Measurements from ENCODE around the gene CD3G.
"Not testable (repeated sequence)": the region's sequence is repeated elsewhere in the genome, so short reads cannot be mapped to it uniquely, and the experiment has no call there.

The CD3G gene

DNA sequence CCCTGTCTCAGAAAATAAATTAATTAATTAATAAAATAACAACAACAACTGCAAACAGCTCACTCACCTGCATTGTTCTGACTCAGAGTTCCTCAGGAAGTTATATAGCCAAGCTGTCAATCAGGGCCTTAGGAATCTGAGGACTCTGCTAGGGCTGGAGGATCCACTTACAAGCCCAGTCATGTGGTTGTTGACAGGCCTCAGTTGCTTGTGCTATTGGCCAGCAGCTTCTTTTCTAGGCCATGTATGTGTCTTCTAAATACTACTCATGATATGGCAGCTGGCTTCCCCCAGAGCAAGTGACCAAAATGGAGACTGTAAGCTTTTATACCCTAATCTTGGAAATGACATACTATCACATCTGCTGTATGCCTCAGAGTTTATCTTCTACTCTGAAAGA, 36.4 kb downstream of the CD3G start:
- DNase-seq: no peak

DNA sequence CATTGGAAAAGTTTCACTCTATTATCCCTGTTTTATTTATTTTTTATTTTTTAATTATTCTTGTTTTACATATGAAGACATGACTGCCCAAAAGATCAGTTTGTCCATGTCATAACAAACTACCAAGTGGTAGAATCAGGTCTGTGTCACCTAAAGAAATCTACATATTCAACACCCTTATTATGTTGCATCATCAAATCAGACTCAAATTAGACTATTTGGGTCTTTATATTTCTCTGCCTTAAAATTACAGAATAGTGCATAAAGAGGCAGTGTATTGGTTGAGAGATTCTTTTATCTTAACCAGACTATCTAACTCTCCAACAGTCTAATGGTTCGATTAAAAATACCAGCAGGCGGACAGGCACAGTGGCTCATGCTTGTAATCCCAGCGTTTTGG, 38.8 kb downstream of the CD3G start:
- DNase-seq: no peak

DNA sequence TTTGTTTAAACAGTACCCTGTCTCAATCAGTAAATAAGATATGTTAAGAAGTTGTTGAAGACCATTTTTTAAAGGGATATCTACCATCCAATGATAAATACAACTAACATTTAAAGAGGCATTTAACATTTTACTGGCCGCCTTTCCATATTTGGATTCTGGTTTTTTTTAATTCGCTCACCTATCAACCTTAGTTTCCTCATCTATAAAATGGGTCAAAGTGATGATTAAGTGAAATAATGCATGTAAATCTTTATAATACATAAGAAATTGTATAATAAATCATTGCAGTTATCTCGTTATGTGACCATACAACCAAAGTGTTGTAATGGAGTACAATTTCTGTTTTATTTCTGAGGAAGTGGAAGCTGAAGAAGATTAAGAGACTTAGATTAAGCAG, 39.5 kb downstream of the CD3G start:
- no peak for DNase-seq

DNA sequence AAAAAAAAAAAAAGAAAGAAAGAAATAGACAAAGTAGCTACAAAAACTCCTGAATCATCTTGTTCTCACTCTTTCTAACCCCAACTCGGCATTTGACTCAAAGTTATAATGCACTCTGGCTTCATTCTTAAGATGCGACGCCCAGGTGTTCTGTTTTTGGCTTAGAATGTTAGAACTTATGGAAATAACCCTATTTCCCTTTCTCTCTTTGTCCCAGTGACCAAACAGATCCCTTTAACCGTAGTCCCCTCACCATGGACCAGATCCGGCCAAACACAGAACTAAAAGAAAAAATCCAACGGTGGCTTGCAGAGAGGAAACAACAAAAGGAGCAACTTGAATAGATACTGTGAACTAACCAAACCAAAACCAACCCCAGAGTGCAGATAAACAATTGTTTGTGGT, 52.0 kb downstream of the CD3G start:
- no peak for DNase-seq

DNA sequence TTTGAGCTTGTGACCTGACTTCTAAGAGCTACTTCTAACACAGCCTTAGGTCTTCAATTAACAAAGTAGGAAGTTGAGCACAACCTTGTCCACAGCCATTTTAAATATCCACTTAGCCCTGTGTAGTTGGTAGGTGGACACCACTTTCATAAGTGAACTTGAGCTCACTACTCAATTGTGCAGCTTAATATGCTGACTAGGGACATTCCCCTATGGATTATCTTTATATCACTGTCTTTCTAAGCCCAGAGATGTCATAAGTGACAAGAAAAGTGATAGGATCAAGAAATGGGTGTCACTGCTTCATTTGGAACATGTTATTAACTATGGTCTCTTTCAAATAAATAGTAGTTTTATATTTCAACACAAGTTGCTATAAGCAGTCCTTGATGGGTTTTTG, 53.3 kb downstream of the CD3G start:
- DNase-seq: no peak

DNA sequence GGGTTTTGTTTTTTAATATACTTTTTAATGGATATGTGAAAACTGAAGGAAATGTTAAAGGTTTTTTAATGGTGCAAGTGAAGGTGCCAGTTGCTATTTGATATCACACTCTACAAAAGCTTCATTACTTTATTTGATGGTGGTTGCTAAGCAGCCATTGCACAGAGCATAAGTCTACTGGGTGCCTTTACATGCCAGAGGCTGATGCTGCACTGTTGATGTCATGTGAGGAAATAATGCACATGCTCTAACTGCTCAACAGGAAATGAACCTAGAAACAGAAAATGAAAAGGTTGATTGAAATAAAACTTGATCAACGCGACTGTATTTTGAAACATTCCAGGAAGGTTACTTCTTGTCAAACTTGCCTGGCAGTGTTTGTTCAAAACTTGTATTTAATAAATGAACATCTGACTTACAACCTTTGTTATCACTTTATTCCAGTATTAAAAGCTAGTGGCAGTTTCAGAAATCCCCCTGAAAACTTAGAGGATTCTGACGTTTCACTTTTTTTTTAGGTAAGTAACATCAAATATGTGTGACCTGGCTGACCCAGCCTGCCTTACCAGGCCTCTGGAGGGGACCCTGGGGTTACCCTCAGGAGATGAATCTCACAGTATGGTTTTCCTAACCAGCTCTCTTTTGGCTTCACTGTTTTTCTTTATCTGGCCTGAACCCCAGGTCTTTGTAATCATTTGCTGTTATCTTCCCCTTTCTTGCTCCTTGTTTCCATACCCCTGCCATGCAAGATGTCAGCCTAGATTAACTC, 54.8 kb downstream of the CD3G start:
- DNase-seq: no peak

DNA sequence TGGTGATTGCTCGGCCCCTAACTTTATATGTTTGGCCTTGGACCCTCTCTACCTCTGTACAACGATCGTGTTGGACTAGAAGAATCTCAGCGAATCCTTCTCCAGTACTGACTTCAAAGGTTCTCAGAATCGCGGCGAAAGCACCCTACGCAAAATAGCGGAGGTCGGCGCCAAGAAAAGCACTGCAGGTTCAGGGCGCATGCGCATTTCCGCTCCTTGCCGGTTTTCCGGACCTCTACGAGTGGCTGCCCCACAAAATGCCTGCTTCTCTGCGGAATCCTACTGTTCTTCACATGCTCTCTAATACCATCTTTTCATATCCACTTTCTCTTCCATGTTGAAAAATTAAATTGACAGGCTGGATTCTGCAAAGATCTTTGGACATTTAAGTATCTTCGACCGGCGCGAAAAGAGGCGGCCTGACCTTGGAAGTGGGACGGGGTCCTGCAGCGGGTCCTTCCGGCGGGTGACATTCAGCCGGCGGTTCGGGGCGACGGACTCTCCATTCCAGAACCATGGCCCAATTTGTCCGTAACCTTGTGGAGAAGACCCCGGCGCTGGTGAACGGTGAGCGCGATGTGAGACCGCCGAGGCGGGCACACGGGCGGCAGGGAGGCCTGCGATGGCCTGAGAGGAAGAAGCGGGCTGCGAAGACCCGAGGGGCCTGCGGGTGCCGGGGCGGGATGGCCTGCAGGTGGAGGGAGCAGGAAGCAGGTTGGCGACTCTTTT, 57.2 kb downstream of the CD3G start, which contains the start of gene ATP5MG:
Gene ATP5MG, plus strand, starts transcription at position 456 of the 729 bp plus-strand sequence. Its CDS starts 60 bp downstream, at position 516.
- DNase-seq: peak; percentile 83

DNA sequence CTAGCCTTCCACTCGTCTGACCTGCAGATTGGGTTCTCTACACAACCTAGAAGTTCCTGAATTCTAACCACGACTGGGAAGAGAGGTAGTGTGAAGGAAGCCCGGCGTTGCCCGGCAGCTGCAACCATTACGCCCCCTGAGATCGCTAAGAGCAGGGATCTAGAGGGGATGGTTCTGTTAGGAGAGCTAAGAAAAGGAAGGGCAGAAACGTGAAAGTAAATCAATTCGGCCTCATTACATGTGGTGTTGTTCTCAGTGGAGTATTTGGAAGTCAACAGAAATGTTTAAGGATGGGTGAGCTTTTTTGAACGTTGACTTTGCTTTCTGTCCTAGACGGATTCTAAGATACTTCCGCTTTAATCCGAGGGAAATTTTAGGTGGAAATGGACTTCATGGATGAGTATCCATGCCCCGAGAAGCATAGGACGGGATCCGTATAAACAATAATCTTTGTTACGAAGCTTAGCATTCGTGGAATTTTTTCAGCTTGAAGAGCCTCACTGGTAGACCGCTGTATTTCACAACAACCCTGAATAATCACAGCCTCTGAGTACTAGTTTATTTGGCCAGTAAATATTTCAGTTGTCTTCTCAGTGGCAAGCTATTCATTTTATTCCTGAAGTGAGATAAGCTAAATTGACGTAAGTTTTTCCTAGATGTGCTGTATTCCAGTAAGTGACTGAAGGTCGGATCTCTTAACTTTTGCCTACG, 57.9 kb downstream of the CD3G start:
- DNase-seq: peak; percentile 69

DNA sequence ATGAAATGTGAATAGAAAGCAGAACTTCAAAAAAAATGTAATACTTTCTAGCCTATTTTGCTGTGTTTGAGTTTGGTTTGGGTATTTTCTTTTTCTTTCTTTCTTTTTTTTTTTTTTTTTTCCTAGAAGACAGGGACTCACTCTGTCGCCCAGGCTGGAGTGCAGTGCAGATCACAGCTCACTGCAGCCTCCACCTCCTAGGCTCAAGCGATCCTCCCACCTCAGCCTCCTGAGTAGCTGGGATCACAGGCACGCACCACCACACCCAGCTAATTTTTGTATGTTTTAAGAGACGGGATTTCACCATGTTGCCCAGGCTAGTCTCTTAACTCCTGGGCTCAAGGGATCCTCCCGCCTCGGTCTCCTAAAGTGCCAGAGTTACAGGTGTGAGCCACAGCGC, 58.5 kb downstream of the CD3G start:
- DNase-seq: not testable (repeated sequence)

Measured in fibroblast of skin of back (primary cell).